ENCODE results near the gene ZGLP1.

GRCh38 chr19:10338940-10339339 lies 29.3 kb upstream of the ZGLP1 start:
- TF ChIP-seq CTCF (IDR thresholded peaks at IDR 0.05 in 2 of 3, conservative IDR thresholded peaks at IDR 0.05 in 1 of 3; ENCODE audit: borderline replicate concordance in 1 of 3, insufficient read depth in 1 of 3, low read depth in 2 of 3, low read length in 2 of 3) (no peak), POLR2A (IDR thresholded peaks at IDR 0.05; ENCODE audit: borderline replicate concordance, extremely low read depth, insufficient read depth, insufficient read length) (no peak)

All from HCT116 (cell line).